GM12878 (cell line): ENCODE results near the gene ALOX12B. TPM values are rescaled to one million over a fixed set of nuclear protein-coding genes. Genes with fewer than 3 reads are reported as not detected.

Experiments used
- ATAC-seq: fragments of 200-7000 bp; cut with Tn5 transposase; 3 replicates; pipeline ENCODE4 v1.9.1; 2020; ENCODE audit warnings: mild to moderate bottlenecking, moderate library complexity
- BruUV-seq: library from RNA; stranded (reverse); fragments of 400-500 nt; replicated peaks from 2 replicates; lab custom pipeline; 2021; lab: Mats Ljungman, UMichigan
- CTCF ChIA-PET: fragments of 300-600 bp; sonication (Branson Sonifier 250); formaldehyde crosslinking; extraction: SDS; loops from one replicate; lab custom pipeline; 2021; ENCODE audit warnings: inconsistent platforms; lab: Yijun Ruan, JAX
- POLR2A ChIA-PET: fragments of 350-600 bp; formaldehyde crosslinking; extraction: SDS; loops from one replicate; lab custom pipeline; 2021; ENCODE audit warnings: inconsistent platforms; lab: Charles Lee
- RAD21 ChIA-PET: fragments of 300-600 bp; sonication (Branson Sonifier 250); formaldehyde crosslinking; loops from one replicate; lab custom pipeline; 2023; ENCODE audit warnings: antibody characterized with exemption; ENCODE audit not compliant: unreplicated experiment; lab: Charles Lee
- SMC1A ChIA-PET: fragments of 300-600 bp; sonication (Branson Sonifier 250); formaldehyde crosslinking; loops from one replicate; lab custom pipeline; 2023; ENCODE audit not compliant: unreplicated experiment, uncharacterized antibody; lab: Charles Lee
- DNase-seq: peaks from one replicate; pipeline ENCODE4 v3.0.0-alpha.2; 2011; ENCODE audit warnings: low read depth, low spot score
- FAIRE-seq: peaks from 3 replicates; lab custom pipeline; 2011; peaks lifted over from hg19 to GRCh38; lab: Jason Lieb, UNC
- H2AFZ ChIP-seq: 2 replicates; pipeline ENCODE4 v1.6.0; 2011; ENCODE audit warnings: low read depth, low read length, control low read depth; ENCODE audit not compliant: control insufficient read depth
- H3K27ac ChIP-seq: 2 replicates; pipeline ENCODE4 v1.5.1; 2011; ENCODE audit warnings: control low read depth; ENCODE audit not compliant: control insufficient read depth, insufficient read depth
- H3K27me3 ChIP-seq, 2 experiments: replicated peaks in 1 of 2; 2 replicates each; pipeline versions ENCODE4 v1.6.0 to v1.6.1; 2011; ENCODE audit warnings: low read length in 1 of 2; ENCODE audit not compliant: control insufficient read depth in 2 of 2, insufficient read depth in 2 of 2
- H3K36me3 ChIP-seq, 2 experiments: 2 replicates each; pipeline ENCODE4 v1.5.1; 2011; ENCODE audit warnings: low read length in 1 of 2; ENCODE audit not compliant: control insufficient read depth in 2 of 2, insufficient read depth in 2 of 2
- H3K4me1 ChIP-seq: 2 replicates; pipeline ENCODE4 v1.6.1; 2011; ENCODE audit warnings: mild to moderate bottlenecking, low read length, moderate library complexity, mixed read lengths; ENCODE audit not compliant: control insufficient read depth, insufficient read depth
- H3K4me2 ChIP-seq: 2 replicates; pipeline ENCODE4 v1.6.0; 2011; ENCODE audit warnings: control low read depth; ENCODE audit not compliant: control insufficient read depth, insufficient read depth
- H3K4me3 ChIP-seq: fragments of 200-600 bp; sonication (generic); 2 replicates; pipeline ENCODE4 v1.5.1; 2016
- H3K79me2 ChIP-seq: 2 replicates; pipeline ENCODE4 v1.6.0; 2011; ENCODE audit warnings: low read length; ENCODE audit not compliant: control insufficient read depth, insufficient read depth
- H3K9ac ChIP-seq: 2 replicates; pipeline ENCODE4 v1.8.0; 2011; ENCODE audit warnings: low read length, control low read depth, mixed read lengths; ENCODE audit not compliant: control insufficient read depth, insufficient read depth
- H3K9me3 ChIP-seq: replicated peaks from 3 replicates; pipeline ENCODE4 v1.5.1; 2011; ENCODE audit warnings: mild to moderate bottlenecking, low read length; ENCODE audit not compliant: control insufficient read depth, insufficient read depth
- H4K20me1 ChIP-seq: 2 replicates; pipeline ENCODE4 v1.6.0; 2011; ENCODE audit not compliant: control insufficient read depth, insufficient read depth
- CHD4 ChIP-seq: fragments of 200-600 bp; sonication (generic); IDR thresholded peaks from 2 replicates; pipeline ENCODE4 v1.6.1; 2016; ENCODE audit warnings: mild to moderate bottlenecking
- CUX1 ChIP-seq: IDR thresholded peaks from 2 replicates; pipeline ENCODE4 v1.6.1; 2012; ENCODE audit warnings: improper control_type of control experiment, low read depth, low read length; ENCODE audit not compliant: insufficient replicate concordance
- ETV6 ChIP-seq, 2 experiments: fragments of 450-650 bp in 1 of 2; IDR thresholded peaks in 1 of 2; conservative IDR thresholded peaks in 1 of 2; 2 replicates each; pipeline ENCODE4 v1.6.1; 2014; ENCODE audit warnings: antibody characterized with exemption in 1 of 2, borderline replicate concordance in 1 of 2, low read depth in 1 of 2, mild to moderate bottlenecking in 1 of 2, moderate library complexity in 1 of 2
- FOS ChIP-seq: IDR thresholded peaks from 3 replicates; pipeline ENCODE4 v1.6.1; 2011; ENCODE audit warnings: borderline replicate concordance; ENCODE audit not compliant: insufficient read length; ENCODE audit errors: extremely low read depth
- FOXM1 ChIP-seq: IDR thresholded peaks from 2 replicates; pipeline ENCODE4 v1.6.1; 2012; ENCODE audit warnings: low read depth, mild to moderate bottlenecking, inconsistent platforms, low read length, moderate library complexity
- GATAD2B ChIP-seq: fragments of 450-650 bp; conservative IDR thresholded peaks from 2 replicates; pipeline ENCODE4 v1.6.1; 2017; ENCODE audit warnings: low read depth, mild to moderate bottlenecking, moderate library complexity
- HDAC2 ChIP-seq: fragments of 200-600 bp; sonication (generic); IDR thresholded peaks from 2 replicates; pipeline ENCODE4 v1.6.1; 2017
- HDAC6 ChIP-seq: fragments of 200-600 bp; sonication (generic); IDR thresholded peaks from one replicate; pipeline ENCODE4 v1.8.0; 2017; ENCODE audit warnings: antibody characterized with exemption; ENCODE audit not compliant: unreplicated experiment
- MTA3 ChIP-seq: IDR thresholded peaks from 2 replicates; pipeline ENCODE4 v1.6.1; 2012; ENCODE audit warnings: low read length, inconsistent platforms, borderline replicate concordance
- POLR2AphosphoS2 ChIP-seq: IDR thresholded peaks from 2 replicates; pipeline ENCODE4 v1.6.1; 2011; ENCODE audit warnings: low read depth, mild to moderate bottlenecking, low read length, improper control_type of control experiment, moderate library complexity
- POU2F2 ChIP-seq: IDR thresholded peaks from 3 replicates; pipeline ENCODE4 v1.6.1; 2011; ENCODE audit warnings: low read depth, mild to moderate bottlenecking, low read length, borderline replicate concordance
- PRDM15 ChIP-seq: fragments of 450-650 bp; formaldehyde crosslinking; IDR thresholded peaks from 2 replicates; pipeline ENCODE4 v1.4.0; 2020; ENCODE audit warnings: mild to moderate bottlenecking, moderate library complexity
- SMAD5 ChIP-seq: IDR thresholded peaks from 2 replicates; pipeline ENCODE4 v1.6.1; 2016; ENCODE audit warnings: antibody characterized with exemption, low read depth
- SREBF2 ChIP-seq: IDR thresholded peaks from 2 replicates; pipeline ENCODE4 v1.6.1; 2012; ENCODE audit warnings: mild to moderate bottlenecking, low read length
- TARDBP ChIP-seq: IDR thresholded peaks from 2 replicates; pipeline ENCODE4 v1.6.1; 2016; ENCODE audit warnings: borderline replicate concordance
- TCF7 ChIP-seq: IDR thresholded peaks from 2 replicates; pipeline ENCODE4 v1.6.1; 2014; ENCODE audit warnings: antibody characterized with exemption, borderline replicate concordance
- ZNF622 ChIP-seq: fragments of 450-650 bp; IDR thresholded peaks from 2 replicates; pipeline ENCODE4 v1.6.1; 2017; ENCODE audit warnings: mild to moderate bottlenecking, inconsistent platforms
- WGBS: methylation state at CpG from one replicate; pipeline ENCODE4 v1.1.6; 2016; ENCODE audit warnings: low lambda C conversion rate; ENCODE audit not compliant: insufficient replicate concordance, insufficient coverage; ENCODE audit errors: missing lambda C conversion rate; 5-methylcytosine and 5-hydroxymethylcytosine counted together
- in situ Hi-C: fragments of 300-500 bp; cut with MboI; formaldehyde crosslinking; loops from 9 replicates; pipeline ENCODE4 v1.14.3; 2018; ENCODE audit warnings: mixed read lengths
- intact Hi-C: fragments of 100-400 bp; cut with micrococcal nuclease; formaldehyde crosslinking; loops from one replicate; pipeline ENCODE4 v1.14.2; 2022; ENCODE audit not compliant: unreplicated experiment
- polyA plus RNA-seq, 11 experiments: library from polyadenylated mRNA; depleted of rRNA in 4 of 11; unstranded in 6 of 11; stranded (reverse) in 5 of 11; fragments of >200 nt; fragmentation: Nextera tagmentation in 4 of 11; fragmentation: Illumina TruSeq in 1 of 11; extraction: Ambion mirVana in 4 of 11; extraction: Trizol in 1 of 11; gene quantifications; 1 replicate in 1 of 11; 2 replicates in 10 of 11; pipeline versions ENCODE4 v1.2.1 to v1.2.3, GENCODE V29; 2011 to 2016; ENCODE audit warnings: inconsistent platforms in 2 of 11, missing spikeins in 2 of 11, low read depth in 1 of 11
- total RNA-seq, 4 experiments: library from RNA; depleted of rRNA in 3 of 4; stranded (reverse); fragments of >200 nt in 3 of 4; fragmentation: Illumina TruSeq in 1 of 4; extraction: Trizol in 1 of 4; gene quantifications; 2 replicates each; pipeline versions ENCODE4 v1.2.1 to v1.2.3, GENCODE V29; 2013 to 2021

ALOX12B gene
- total and polyA plus RNA-seq, 10 of the 15 experiments (the other 5 are each of a cell fraction or from before 2014, with no cell fraction given): 0.17 to 0.54 TPM; not detected in 8

DNA sequence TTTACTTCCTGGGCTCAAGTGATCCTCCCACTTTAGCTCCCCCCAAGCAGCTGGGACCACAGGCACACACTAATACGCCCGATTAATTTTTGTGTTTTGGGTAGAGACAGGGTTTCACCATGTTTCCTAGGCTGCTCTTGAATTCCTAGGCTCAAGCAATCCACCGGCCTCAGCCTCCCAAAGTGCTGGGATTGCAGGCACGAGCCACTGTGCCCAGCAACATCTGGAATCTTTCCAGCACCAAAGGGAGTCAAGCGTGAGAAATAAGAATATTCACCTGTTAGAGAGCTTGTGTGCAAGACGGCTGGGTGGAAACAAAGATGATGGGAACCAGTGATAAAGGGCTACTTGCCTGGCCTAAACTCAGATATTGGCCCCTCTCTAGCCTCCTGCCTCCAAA, 14.2 kb upstream of the ALOX12B start:
- BruUV-seq: no TSS peak
- ChIA-PET SMC1A (interaction anchor here (0.6 to 1.8 kb wide), 2 partner anchors 10 to 49 kb away, joined by 3 to 8 read pairs; no protein-coding TSS in a partner anchor), CTCF (interaction anchor here (0.9 to 14.3 kb wide), 7 partner anchors 9 to 42 kb away, joined by 3 to 189 read pairs (median 11); partner anchors contain the start of gene ALOX12B), POLR2A (interaction anchor here (1.9 kb wide), 1 partner anchor 11 kb away, joined by 5 read pairs; no protein-coding TSS in a partner anchor), RAD21 (interaction anchor here (1.0 kb wide), 1 partner anchor 11 kb away, joined by 4 read pairs; no protein-coding TSS in a partner anchor)
- 38% methylated on average over 6 of the region's 6 CpGs for WGBS
- Histone ChIP-seq H3K4me1 (no peaks in the 10 kb centered on the region; the same call in 1 of the 2 replicates), H3K79me2 (no peaks in the 10 kb centered on the region), H3K27me3 (no peaks in the 10 kb centered on the region; a peak in 1 of 4 replicates), H3K27ac (no peak overlapping the region), H3K36me3 (no peaks in the 10 kb centered on the region), H3K4me2 (no peak overlapping the region), H4K20me1 (no peaks in the 10 kb centered on the region), H3K9ac (no peak overlapping the region), H3K9me3 (no peaks in the 10 kb centered on the region), H3K4me3 (no peak overlapping the region), H2AFZ (no peak overlapping the region)
- FAIRE-seq (no peak), ATAC-seq (no peak), DNase-seq (no peak)
- intact Hi-C loops (no loop called here), in situ Hi-C loops (no loop called here)
- TF ChIP-seq HDAC2: no peak
- TF ChIP-seq POU2F2: no peak
- TF ChIP-seq MTA3: no peak
- no peak for TF ChIP-seq SMAD5
- TF ChIP-seq ZNF622: no peak
- TF ChIP-seq POLR2AphosphoS2: no peak
- TF ChIP-seq CUX1: no peak
- no peak for TF ChIP-seq TCF7
- TF ChIP-seq TARDBP: no peak
- TF ChIP-seq CHD4: no peak
- TF ChIP-seq PRDM15: no peak
- TF ChIP-seq ETV6 (conservative IDR thresholded peaks at IDR 0.05 in 1 of 2, IDR thresholded peaks at IDR 0.05 in 1 of 2; ENCODE audit: borderline replicate concordance in 1 of 2, low read depth in 1 of 2): no peak
- TF ChIP-seq HDAC6: no peak
- no peak for TF ChIP-seq FOS
- TF ChIP-seq FOXM1: no peak
- no peak for TF ChIP-seq GATAD2B
- TF ChIP-seq SREBF2: no peak
